ENCODE measurements around the gene GSTM5. TPM values are rescaled to one million over a fixed set of nuclear protein-coding genes. Genes with fewer than 3 reads are reported as not detected.
"Not testable (repeated sequence)": the region's sequence is repeated elsewhere in the genome, so short reads cannot be mapped to it uniquely, and the experiment has no call there.

The GSTM5 gene
- total RNA-seq, 4 donors from 2014 or later: 0.51 to 24.8 (median 22.3) TPM

- Histone ChIP-seq H3K4me3 (no peak overlapping the region), H3K36me3 (no peaks in the 10 kb centered on the region), H3K27ac (no peak overlapping the region), H3K27me3 (no peaks in the 10 kb centered on the region), H3K9me3 (no peaks in the 10 kb centered on the region), H3K4me1 (no peaks in the 10 kb centered on the region)
- TF ChIP-seq CTCF (IDR thresholded peaks at IDR 0.05) (no peak), POLR2A (IDR thresholded peaks at IDR 0.05) (no peak)
- no peak for DNase-seq
- intact Hi-C loops (cut with DNase I; ENCODE audit: low total_unique reads): no loop called here
Observed at GRCh38 chr1:109749221-109749620, 37.2 kb downstream of the GSTM5 start.

GRCh38 chr1:109750241-109750882, 38.3 kb downstream of the GSTM5 start:
- no peak for DNase-seq
- no peaks in the 10 kb centered on the region for H3K27me3 ChIP-seq
- H3K4me1 ChIP-seq: no peaks in the 10 kb centered on the region
- H3K36me3 ChIP-seq: no peaks in the 10 kb centered on the region
- TF ChIP-seq CTCF (IDR thresholded peaks at IDR 0.05) (no peak), POLR2A (IDR thresholded peaks at IDR 0.05) (no peak)
- H3K9me3 ChIP-seq: no peaks in the 10 kb centered on the region
- no peak overlapping the region for H3K27ac ChIP-seq
- intact Hi-C loops (cut with DNase I; ENCODE audit: low total_unique reads): no loop called here
- H3K4me3 ChIP-seq: no peak overlapping the region

- Histone ChIP-seq H3K4me3 (no peak overlapping the region), H3K27ac (no peak overlapping the region), H3K4me1 (no peaks in the 10 kb centered on the region), H3K27me3 (no peaks in the 10 kb centered on the region), H3K9me3 (no peaks in the 10 kb centered on the region), H3K36me3 (no peaks in the 10 kb centered on the region)
- intact Hi-C loops (cut with DNase I; ENCODE audit: low total_unique reads): no loop called here
- TF ChIP-seq POLR2A (IDR thresholded peaks at IDR 0.05): no peak
- no peak for DNase-seq
Observed at GRCh38 chr1:109750920-109751319, 38.9 kb downstream of the GSTM5 start.

- H3K36me3 ChIP-seq: no peaks in the 10 kb centered on the region
- H3K27ac ChIP-seq: no peak overlapping the region
- intact Hi-C loops (cut with DNase I; ENCODE audit: low total_unique reads): no loop called here
- DNase-seq: no peak
- TF ChIP-seq CTCF (IDR thresholded peaks at IDR 0.05) (no peak), POLR2A (IDR thresholded peaks at IDR 0.05) (no peak)
- no peaks in the 10 kb centered on the region for H3K9me3 ChIP-seq
- no peak overlapping the region for H3K4me3 ChIP-seq
- H3K27me3 ChIP-seq: no peaks in the 10 kb centered on the region
- no peaks in the 10 kb centered on the region for H3K4me1 ChIP-seq
Observed at GRCh38 chr1:109751531-109752260, 39.6 kb downstream of the GSTM5 start.

- no peak overlapping the region for H3K27ac ChIP-seq
- no peaks in the 10 kb centered on the region for H3K4me1 ChIP-seq
- DNase-seq: no peak
- no peaks in the 10 kb centered on the region for H3K9me3 ChIP-seq
- H3K36me3 ChIP-seq: no peaks in the 10 kb centered on the region
- TF ChIP-seq CTCF (IDR thresholded peaks at IDR 0.05): no peak
- no peak for TF ChIP-seq POLR2A (IDR thresholded peaks at IDR 0.05)
- intact Hi-C loops (cut with DNase I; ENCODE audit: low total_unique reads): no loop called here
- no peaks in the 10 kb centered on the region for H3K27me3 ChIP-seq
- H3K4me3 ChIP-seq: no peak overlapping the region
Observed at GRCh38 chr1:109754738-109755137, 42.7 kb downstream of the GSTM5 start.

GRCh38 chr1:109756325-109756724, 44.3 kb downstream of the GSTM5 start:
- H3K9me3 ChIP-seq; H3K36me3 ChIP-seq; H3K4me1 ChIP-seq; intact Hi-C loops (cut with DNase I; ENCODE audit: low total_unique reads); H3K27ac ChIP-seq; H3K4me3 ChIP-seq; DNase-seq; H3K27me3 ChIP-seq: not testable (repeated sequence)
